HepG2 (cell line): Measurements from ENCODE around the gene TMCC1. TPM values are rescaled to one million over a fixed set of nuclear protein-coding genes. Genes with fewer than 3 reads are reported as not detected.

Source experiments
- ATAC-seq: fragments of 200-7000 bp; cut with Tn5 transposase; 3 replicates; pipeline ENCODE4 v1.9.1; 2020; ENCODE audit warnings: mild to moderate bottlenecking, moderate library complexity
- BruUV-seq: library from RNA; stranded (reverse); fragments of 400-500 nt; replicated peaks from 2 replicates; lab custom pipeline; 2021; lab: Mats Ljungman, UMichigan
- CTCF ChIA-PET: fragments of 300-600 bp; formaldehyde crosslinking; extraction: SDS; loops from one replicate; lab custom pipeline; 2021; ENCODE audit warnings: low total read pairs, inconsistent platforms, low intra/inter-chr PET ratio; lab: Yijun Ruan, JAX
- POLR2A ChIA-PET: fragments of 350-600 bp; sonication (Branson Sonifier 250); formaldehyde crosslinking; loops from one replicate; lab custom pipeline; 2020; ENCODE audit warnings: antibody characterized with exemption, inconsistent platforms; lab: Yijun Ruan, JAX
- DNase-seq: peaks from one replicate; pipeline ENCODE4 v3.0.0-alpha.2; 2015; ENCODE audit warnings: low spot score
- FAIRE-seq: peaks from 3 replicates; lab custom pipeline; 2011; peaks lifted over from hg19 to GRCh38; lab: Jason Lieb, UNC
- H2AFZ ChIP-seq: one replicate; pipeline ENCODE4 v1.6.1; 2011; ENCODE audit warnings: low read length, inconsistent platforms
- H3K27ac ChIP-seq: fragments of 300-600 bp; 3 replicates; pipeline ENCODE4 v1.8.0; 2011; ENCODE audit warnings: mixed run types, mild to moderate bottlenecking, mixed read lengths, low read length, inconsistent platforms; ENCODE audit not compliant: insufficient read depth; ENCODE audit errors: extremely low read length
- H3K27me3 ChIP-seq, 2 experiments: fragments of 200-600 bp in 1 of 2; 2 replicates in 1 of 2; 3 replicates in 1 of 2; pipeline versions ENCODE4 v1.6.0 to v1.8.0; 2011; ENCODE audit warnings: low read length in 2 of 2, mild to moderate bottlenecking in 2 of 2, moderate library complexity in 2 of 2, inconsistent platforms in 1 of 2; ENCODE audit not compliant: insufficient read depth in 2 of 2, control insufficient read depth in 1 of 2
- H3K36me3 ChIP-seq, 2 experiments: fragments of 200-600 bp in 1 of 2; replicated peaks in 1 of 2; 2 replicates in 1 of 2; 3 replicates in 1 of 2; pipeline versions ENCODE4 v1.5.1 to v1.8.0; 2011; ENCODE audit warnings: low read length in 2 of 2, inconsistent platforms in 1 of 2; ENCODE audit not compliant: insufficient read depth in 2 of 2, control insufficient read depth in 1 of 2
- H3K4me1 ChIP-seq: 2 replicates; pipeline ENCODE4 v1.5.1; 2012; ENCODE audit warnings: low read length, inconsistent platforms; ENCODE audit not compliant: insufficient read depth
- H3K4me2 ChIP-seq: 2 replicates; pipeline ENCODE4 v1.6.0; 2011; ENCODE audit warnings: low read depth, low read length, inconsistent platforms
- H3K4me3 ChIP-seq, 3 experiments: fragments of 200-600 bp in 1 of 3; sonication (generic), shearing (Covaris generic) in 1 of 3; replicated peaks in 1 of 3; 2 replicates each; pipeline ENCODE4 v1.5.1; 2011 to 2016; ENCODE audit warnings: low read length in 3 of 3, inconsistent platforms in 2 of 3, low read depth in 2 of 3, mild to moderate bottlenecking in 2 of 3, control low read depth in 1 of 3, mixed read lengths in 1 of 3; ENCODE audit not compliant: insufficient read depth in 1 of 3
- H3K79me2 ChIP-seq: one replicate; pipeline ENCODE4 v1.6.1; 2011; ENCODE audit warnings: low read length, inconsistent platforms; ENCODE audit not compliant: insufficient read depth
- H3K9ac ChIP-seq: 2 replicates; pipeline ENCODE4 v1.6.0; 2011; ENCODE audit warnings: mild to moderate bottlenecking, low read depth, low read length, inconsistent platforms; ENCODE audit not compliant: insufficient read depth
- H3K9me3 ChIP-seq: 2 replicates; pipeline ENCODE4 v1.5.1; 2012; ENCODE audit warnings: mild to moderate bottlenecking, low read length
- H4K20me1 ChIP-seq: 2 replicates; pipeline ENCODE4 v1.6.0; 2011; ENCODE audit warnings: inconsistent platforms, mild to moderate bottlenecking, low read length, moderate library complexity; ENCODE audit not compliant: insufficient read depth
- ARID2 ChIP-seq: sonication (generic); formaldehyde crosslinking; IDR thresholded peaks from 2 replicates; pipeline ENCODE4 v1.8.1; 2022; ENCODE audit warnings: mild to moderate bottlenecking, missing genetic modification reagents, borderline replicate concordance
- ZNF501 ChIP-seq: sonication (generic); formaldehyde crosslinking; IDR thresholded peaks from 2 replicates; pipeline ENCODE4 v1.5.1; 2020; ENCODE audit warnings: mild to moderate bottlenecking, moderate library complexity, missing genetic modification reagents
- WGBS: methylation state at CpG from one replicate; pipeline ENCODE4 v1.1.6; 2017; ENCODE audit warnings: low lambda C conversion rate; 5-methylcytosine and 5-hydroxymethylcytosine counted together
- in situ Hi-C: cut with HindIII; loops from 2 replicates; pipeline ENCODE4 v1.10.0; 2017; ENCODE audit warnings: low pct_unique_long_range_greater_than_20kb; ENCODE audit not compliant: extremely low pct_ligation_motif_present
- intact Hi-C: fragments of 100-400 bp; cut with micrococcal nuclease; formaldehyde crosslinking; loops from one replicate; pipeline ENCODE4 v1.10.0; 2022; ENCODE audit not compliant: unreplicated experiment
- polyA plus RNA-seq, 8 experiments: library from polyadenylated mRNA; depleted of rRNA in 3 of 8; stranded (reverse) in 7 of 8; unstranded in 1 of 8; fragments of >200 nt; fragmentation: Illumina TruSeq in 4 of 8; extraction: Trizol in 4 of 8; gene quantifications; 2 replicates each; pipeline versions ENCODE4 v1.2.1 to v1.2.3, GENCODE V29; 2011 to 2016; ENCODE audit warnings: low read depth in 4 of 8, missing spikeins in 1 of 8, mixed read lengths in 1 of 8; ENCODE audit not compliant: insufficient read depth in 1 of 8
- total RNA-seq, 5 experiments: library from RNA; depleted of rRNA; stranded (reverse); fragments of >200 nt; fragmentation: Illumina TruSeq; extraction: Trizol; gene quantifications; 2 replicates each; pipeline ENCODE4 v1.2.3, GENCODE V29; 2016; ENCODE audit warnings: low read depth in 1 of 5
- TF ChIP-seq, protein P1 (sequence below): sonication (generic); formaldehyde crosslinking; IDR thresholded peaks from 2 replicates; pipeline ENCODE4 v1.9.0; 2022; ENCODE audit warnings: missing genetic modification reagents, mild to moderate bottlenecking, borderline replicate concordance
- TF ChIP-seq, protein P2 (sequence below): sonication (generic); formaldehyde crosslinking; IDR thresholded peaks from 2 replicates; pipeline ENCODE4 v1.8.0; 2022; ENCODE audit warnings: missing genetic modification reagents, mild to moderate bottlenecking, inconsistent platforms, borderline replicate concordance

Gene TMCC1
- total and polyA plus RNA-seq, 2 of the 13 experiments (the other 11 are each of a cell fraction or from before 2014, with no cell fraction given), result 12.1 to 264 TPM

DNA sequence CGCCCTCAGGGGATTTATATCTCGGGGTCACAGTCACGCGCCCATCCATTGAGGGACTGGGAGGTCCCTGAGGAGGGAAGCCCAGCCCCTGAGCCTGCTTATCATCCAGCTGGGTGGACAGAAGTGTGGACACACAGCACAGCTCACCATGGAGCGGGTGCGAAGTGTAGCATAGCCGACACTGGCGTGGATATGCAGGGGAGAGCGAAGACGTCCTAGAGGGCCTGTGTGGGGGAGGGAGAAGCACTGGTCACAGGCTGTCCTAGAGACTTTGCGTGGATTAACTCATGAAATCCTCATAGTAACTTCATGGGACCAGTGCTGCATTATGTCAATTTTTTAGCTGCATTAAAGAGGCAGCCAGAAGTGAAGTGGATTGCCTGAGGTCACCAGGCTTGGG lies 261.0 kb downstream of the TMCC1 start:
- POLR2A ChIA-PET, result no interaction called here
- no peak for ATAC-seq
- in situ Hi-C loops (no loop called here), intact Hi-C loops (no loop called here)
- CTCF ChIA-PET, result interaction anchor here (1.0 kb wide), 1 partner anchor 193 kb away, joined by 4 read pairs; no protein-coding TSS in a partner anchor
- peaks cover 2% of the 10 kb centered on the region for H3K79me2 ChIP-seq
- TF ChIP-seq, protein P1, sequence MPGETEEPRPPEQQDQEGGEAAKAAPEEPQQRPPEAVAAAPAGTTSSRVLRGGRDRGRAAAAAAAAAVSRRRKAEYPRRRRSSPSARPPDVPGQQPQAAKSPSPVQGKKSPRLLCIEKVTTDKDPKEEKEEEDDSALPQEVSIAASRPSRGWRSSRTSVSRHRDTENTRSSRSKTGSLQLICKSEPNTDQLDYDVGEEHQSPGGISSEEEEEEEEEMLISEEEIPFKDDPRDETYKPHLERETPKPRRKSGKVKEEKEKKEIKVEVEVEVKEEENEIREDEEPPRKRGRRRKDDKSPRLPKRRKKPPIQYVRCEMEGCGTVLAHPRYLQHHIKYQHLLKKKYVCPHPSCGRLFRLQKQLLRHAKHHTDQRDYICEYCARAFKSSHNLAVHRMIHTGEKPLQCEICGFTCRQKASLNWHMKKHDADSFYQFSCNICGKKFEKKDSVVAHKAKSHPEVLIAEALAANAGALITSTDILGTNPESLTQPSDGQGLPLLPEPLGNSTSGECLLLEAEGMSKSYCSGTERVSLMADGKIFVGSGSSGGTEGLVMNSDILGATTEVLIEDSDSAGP (CRISPR knock-in tag), result 0 out of 2 replicates have a peak, but pooled peaks have one; percentile 2
- TF ChIP-seq, protein P2, sequence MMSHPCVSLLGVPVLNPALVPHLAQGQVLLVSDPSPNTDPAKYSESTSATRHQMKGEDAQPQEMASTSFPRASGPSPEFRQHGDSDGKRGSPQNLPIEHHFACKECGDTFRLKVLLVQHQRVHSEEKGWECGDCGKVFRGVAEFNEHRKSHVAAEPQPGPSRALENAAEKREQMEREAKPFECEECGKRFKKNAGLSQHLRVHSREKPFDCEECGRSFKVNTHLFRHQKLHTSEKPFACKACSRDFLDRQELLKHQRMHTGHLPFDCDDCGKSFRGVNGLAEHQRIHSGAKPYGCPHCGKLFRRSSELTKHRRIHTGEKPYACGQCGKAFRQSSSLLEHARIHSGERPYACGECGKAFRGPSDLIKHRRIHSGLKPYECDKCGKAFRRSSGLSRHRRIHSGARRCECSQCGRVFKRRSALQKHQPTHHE, result no peak
- no peak for TF ChIP-seq ARID2
- 0 out of 2 replicates have a peak, but pooled peaks have one; percentile 2 for TF ChIP-seq ZNF501 (CRISPR knock-in tag)
- H4K20me1 ChIP-seq, result no peaks in the 10 kb centered on the region
- H3K4me1 ChIP-seq, result peaks cover 45% of the 10 kb centered on the region
- H3K9ac ChIP-seq, result peak overlapping the region; percentile 37; the same call in 1 of the 2 replicates
- H3K4me3 ChIP-seq, result peak overlapping the region in 1 of 3 experiments; percentile 41; a peak in 2 of 6 replicates
- BruUV-seq, result no TSS peak
- H3K4me2 ChIP-seq, result peak overlapping the region; percentile 67; the same call in 1 of the 2 replicates
- no peaks in the 10 kb centered on the region; a peak in 1 of 5 replicates for H3K27me3 ChIP-seq
- H3K9me3 ChIP-seq, result peaks cover 13% of the 10 kb centered on the region
- H3K36me3 ChIP-seq, result no peaks in the 10 kb centered on the region
- WGBS, result 85% methylated on average over 8 of the region's 11 CpGs
- DNase-seq, result no peak
- H2AFZ ChIP-seq, result no peak overlapping the region
- no peak for FAIRE-seq
- H3K27ac ChIP-seq, result peak overlapping the region; percentile 7
